NCI-H146 treated with DMSO at 0.1 percent for 48 hours (cell line): Measurements from ENCODE around the gene FLVCR2.
A peak's percentile ranks its signal among the peaks of the same experiment; 100 is the strongest.

Experiments used
- DNase-seq: peaks from one replicate; lab custom pipeline; 2025; ENCODE audit not compliant: unreplicated experiment; lab: John Stamatoyannopoulos, UW

FLVCR2 gene

DNA sequence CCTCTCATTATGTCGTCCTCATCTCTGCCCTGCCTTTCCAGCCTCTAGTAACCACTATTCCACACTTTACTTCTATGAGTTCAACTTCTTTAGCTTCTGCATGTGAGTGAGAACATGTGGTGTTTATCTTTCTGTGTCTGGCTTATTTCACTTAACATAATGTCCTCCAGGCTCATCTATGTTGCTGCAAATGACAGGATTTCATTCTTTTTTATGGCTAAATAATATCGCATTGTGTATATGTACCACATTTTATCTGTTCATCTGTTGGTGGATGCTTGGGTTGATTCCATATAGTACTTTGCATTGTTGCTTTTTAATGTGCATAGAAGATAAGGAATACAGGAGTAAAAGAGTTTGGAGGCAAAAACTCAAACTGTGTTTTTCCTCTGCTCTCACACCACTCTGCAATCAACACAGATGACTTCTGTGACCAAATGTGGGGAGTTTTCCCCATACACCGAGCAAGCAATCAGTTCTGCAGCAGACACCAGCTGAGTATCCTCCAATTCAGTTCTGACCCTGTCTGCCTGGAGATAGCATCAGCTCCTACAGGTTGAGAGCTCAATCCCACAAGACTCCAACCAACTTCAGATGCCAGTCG lies 24.6 kb upstream of the FLVCR2 start:
- no peak for DNase-seq

DNA sequence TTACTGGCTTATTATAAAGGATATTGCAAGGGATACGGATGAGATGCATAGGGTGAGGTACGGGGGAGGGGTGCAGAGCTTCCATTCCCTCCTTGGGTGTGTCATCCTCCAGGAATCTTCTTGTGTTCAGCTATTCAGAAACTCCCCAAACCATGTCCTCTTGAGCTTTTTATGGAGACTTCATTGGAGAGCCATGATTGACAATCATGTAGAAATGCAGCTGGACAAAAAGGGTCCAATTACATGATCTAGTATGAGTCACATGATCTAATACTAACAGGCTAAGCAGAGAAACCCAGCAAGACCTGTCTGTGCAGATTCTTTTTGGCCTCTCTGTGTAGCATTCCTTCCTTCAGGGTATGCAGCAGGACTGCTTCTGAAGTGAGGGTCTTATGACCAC lies 23.9 kb upstream of the FLVCR2 start:
- no peak for DNase-seq

- no peak for DNase-seq
Measured at GRCh38 chr14:75558440-75558839, 20.0 kb upstream of the FLVCR2 start.

DNA sequence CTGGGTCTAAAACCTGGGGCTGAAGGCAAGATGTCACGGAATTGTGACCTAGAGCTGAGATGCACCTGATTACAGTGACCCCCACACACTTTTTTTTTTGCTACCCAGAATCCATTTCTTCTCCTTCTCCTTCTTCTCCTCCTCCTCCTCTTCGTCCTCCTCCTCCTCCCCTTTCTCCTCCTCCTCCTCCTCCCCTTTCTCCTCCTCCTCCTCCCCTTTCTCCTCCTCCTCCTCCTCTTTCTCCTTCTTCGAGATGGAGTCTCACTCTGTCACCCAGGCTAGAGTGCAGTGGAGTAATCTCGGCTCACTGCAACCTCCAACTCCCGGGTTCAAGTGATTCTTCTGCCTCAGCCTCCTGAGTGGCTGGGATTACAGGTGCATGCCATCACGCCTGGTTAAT lies 19.4 kb upstream of the FLVCR2 start:
- no peak for DNase-seq

DNA sequence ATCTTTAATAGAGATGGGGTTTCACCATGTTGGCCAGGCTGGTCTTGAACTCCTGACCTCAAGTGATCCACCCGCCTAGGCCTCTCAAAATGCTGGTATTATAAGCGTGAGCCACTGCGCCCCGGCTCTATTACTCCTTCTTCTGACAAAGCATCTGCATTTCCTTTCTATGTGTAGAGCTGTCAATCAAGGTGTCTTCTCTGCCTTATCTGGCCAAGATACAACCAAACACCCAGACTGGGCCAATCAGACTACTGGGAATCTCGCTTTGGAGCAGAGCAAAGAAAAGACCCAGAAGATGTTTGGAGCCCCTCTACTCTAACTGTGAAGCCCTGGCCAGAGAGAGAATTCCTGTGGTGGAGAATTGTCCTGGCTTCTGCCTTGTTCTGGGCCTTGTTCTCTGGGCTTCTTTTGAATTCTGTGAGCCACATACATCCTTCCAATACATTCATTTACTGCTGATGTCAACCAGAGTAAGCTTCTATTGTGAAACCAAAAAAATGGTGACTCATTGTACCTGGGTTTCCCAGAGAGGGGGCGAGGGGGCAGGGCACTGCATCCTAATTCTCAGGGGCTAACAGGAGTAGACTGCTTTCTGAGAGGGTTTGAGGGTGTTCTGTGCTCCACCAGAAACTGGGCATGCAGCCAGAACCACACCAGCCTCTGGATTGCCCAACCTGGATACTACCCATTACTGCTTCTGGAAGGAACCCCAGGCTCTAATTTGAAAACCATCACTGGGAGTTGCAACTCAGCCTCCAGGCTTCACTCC lies 18.8 kb upstream of the FLVCR2 start:
- DNase-seq = no peak

- peak; percentile 3 for DNase-seq
Measured at GRCh38 chr14:75561013-75561432, 17.4 kb upstream of the FLVCR2 start.

DNA sequence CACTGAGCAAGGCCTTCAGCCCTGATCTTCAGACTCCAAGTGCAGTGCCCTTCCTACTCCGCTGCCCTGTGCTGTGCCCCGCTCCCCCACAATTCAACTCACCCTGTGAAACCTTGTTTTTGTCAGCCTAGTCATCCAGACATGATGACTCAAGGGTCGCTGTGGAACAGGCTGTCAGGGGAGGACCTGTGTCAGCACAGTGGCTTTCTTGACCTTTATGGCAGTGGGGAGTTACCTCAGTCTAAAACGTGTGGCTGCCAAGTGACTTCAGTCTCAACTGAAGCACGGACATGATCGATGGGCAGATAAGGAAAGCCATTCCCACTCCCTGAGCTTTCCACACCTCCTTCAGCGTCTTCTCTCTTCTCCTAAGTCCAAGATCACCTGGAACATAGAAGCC lies 16.3 kb upstream of the FLVCR2 start:
- DNase-seq = no peak

GRCh38 chr14:75562489-75562888 lies 15.9 kb upstream of the FLVCR2 start:
- DNase-seq = no peak

- DNase-seq = no peak
Measured at GRCh38 chr14:75563931-75564330, 14.5 kb upstream of the FLVCR2 start.

DNA sequence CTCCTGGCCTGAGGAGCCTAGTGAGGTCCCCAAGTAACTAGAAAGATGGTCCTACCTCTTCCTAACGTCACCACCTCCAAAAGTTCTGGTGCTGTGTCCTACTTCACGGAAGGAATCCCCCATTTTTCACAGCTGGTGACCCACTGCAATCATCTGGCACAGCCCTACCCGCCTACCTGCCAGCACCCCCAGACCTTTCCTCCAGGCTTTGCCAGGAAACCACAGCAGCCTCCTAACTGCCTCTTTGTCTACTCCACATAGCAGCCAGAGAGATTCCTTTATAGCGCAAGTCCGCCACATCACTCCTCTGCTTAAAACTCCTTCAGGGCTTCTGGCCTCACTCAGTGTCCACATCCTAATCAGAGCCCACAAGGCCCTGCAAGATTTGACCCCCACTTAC lies 13.4 kb upstream of the FLVCR2 start:
- DNase-seq = no peak

- no peak for DNase-seq
Measured at GRCh38 chr14:75566321-75566720, 12.1 kb upstream of the FLVCR2 start.

- no peak for DNase-seq
Measured at GRCh38 chr14:75566752-75567151, 11.7 kb upstream of the FLVCR2 start.

- DNase-seq = no peak
Measured at GRCh38 chr14:75568140-75568539, 10.3 kb upstream of the FLVCR2 start.

DNA sequence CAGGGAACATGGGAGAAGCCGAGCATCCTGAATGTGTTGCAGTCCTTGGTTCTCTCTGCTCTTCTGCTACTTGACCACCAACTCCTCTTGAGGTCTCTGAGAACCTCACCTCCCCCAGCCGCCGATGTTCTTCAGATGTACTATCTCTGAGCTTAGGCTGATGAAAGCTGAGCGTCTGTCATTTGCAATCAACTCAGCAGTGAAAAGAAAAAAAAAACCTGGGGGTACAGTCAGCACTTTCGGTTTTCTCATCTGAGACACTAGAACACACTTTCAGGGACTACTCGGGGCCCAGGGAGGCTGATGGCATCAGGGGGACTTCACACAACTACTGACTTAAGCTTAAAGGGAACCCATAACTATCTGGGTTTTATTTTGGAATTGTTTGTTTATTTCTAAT lies 9.6 kb upstream of the FLVCR2 start:
- no peak for DNase-seq

DNA sequence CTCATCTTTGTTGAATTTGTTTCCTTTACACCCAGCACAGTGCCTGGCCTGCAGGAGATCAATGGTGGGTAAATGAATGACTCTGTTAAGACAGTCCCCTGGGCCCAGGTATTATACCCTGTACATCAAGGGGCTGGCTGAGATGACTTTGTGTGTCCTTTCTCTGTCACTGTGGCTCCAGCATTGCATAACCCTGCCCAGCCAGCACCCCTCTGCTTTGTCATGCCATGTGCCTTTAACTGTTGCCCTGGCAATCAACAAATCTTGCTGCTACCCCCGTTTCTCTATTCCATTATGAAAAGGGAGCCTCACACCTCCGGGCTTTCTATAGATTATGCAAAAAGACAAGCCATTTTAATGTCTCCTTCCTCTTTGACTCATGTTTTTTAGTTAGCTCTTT lies 7.6 kb upstream of the FLVCR2 start:
- no peak for DNase-seq

GRCh38 chr14:75572104-75572503 lies 6.3 kb upstream of the FLVCR2 start:
- DNase-seq = no peak

GRCh38 chr14:75577090-75577489 lies 1.3 kb upstream of the FLVCR2 start:
- no peak for DNase-seq

DNA sequence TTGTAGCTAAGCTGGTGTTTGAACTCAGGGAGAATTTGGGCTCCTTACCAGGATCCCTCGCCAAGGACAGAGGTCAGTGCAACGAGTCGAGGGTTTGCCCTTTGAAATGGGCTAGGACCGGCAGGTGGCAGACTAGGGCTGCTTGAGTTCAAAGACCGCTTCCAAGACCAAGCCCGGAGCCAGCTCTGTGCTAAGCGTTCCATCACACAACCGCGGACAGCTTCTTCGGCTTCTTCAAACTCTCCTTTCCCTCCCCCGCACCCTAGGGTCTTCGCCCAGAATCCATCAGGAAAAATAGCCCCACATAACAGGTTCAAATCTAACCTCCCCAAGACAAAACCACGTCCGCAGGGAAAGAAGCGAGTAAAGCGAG lies 705 bp upstream of the FLVCR2 start:
- DNase-seq = peak; percentile 26

DNA sequence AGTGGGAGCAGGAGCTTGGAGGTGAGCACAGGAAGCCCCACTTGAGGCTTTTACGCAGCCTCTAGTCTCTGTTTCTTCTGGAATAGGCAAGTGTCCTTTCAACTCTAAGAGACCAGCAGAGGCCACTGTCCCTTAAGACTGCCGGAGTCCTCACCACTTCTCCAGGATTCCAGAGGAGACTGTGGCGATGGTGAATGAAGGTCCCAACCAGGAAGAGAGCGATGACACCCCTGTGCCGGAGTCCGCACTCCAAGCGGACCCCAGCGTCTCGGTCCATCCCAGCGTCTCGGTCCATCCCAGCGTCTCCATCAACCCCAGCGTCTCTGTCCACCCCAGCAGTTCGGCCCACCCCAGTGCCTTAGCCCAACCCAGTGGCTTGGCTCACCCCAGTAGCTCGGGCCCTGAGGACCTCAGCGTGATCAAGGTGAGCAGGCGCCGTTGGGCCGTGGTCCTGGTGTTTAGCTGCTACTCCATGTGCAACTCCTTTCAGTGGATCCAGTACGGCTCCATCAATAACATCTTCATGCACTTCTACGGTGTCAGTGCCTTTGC lies 442 bp downstream of the FLVCR2 start:
- no peak for DNase-seq

DNA sequence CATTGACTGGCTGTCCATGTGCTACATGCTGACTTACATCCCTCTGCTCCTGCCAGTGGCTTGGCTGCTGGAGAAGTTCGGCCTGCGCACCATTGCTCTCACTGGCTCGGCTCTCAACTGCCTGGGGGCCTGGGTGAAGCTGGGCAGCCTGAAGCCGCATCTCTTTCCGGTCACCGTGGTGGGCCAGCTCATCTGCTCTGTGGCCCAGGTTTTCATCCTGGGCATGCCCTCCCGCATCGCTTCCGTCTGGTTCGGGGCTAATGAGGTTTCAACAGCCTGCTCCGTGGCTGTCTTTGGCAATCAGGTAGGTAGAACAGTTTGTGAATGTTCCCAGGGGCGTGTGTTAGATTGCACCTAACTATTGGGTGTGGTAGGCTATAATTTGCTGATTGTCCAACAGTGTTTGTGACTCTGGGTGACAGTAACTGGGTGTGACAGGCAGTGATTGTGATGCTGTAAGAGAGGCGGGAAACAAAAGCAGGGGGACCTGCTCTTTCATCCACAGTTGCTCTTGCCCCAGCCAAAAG lies 981 bp downstream of the FLVCR2 start:
- no peak for DNase-seq

DNA sequence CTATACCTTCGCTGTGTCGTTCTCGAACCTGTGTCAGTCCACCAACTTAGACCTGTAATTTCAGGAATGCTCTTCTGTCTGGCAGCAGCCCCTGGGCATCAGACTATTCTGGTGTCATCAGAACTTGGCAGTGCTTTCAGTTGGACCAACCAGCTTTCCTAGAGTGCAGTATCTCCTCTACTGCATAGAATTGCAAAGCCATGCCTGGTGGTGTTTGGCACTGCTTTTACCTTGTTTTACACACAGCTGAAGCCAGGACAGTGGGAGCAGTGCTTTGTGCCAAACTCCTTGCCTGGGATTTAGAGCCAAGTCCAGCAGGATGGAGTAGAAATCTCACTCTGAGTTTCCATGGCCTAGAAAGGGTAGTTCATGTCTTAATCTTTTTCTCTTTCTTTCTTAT lies 1.5 kb downstream of the FLVCR2 start:
- no peak for DNase-seq

DNA sequence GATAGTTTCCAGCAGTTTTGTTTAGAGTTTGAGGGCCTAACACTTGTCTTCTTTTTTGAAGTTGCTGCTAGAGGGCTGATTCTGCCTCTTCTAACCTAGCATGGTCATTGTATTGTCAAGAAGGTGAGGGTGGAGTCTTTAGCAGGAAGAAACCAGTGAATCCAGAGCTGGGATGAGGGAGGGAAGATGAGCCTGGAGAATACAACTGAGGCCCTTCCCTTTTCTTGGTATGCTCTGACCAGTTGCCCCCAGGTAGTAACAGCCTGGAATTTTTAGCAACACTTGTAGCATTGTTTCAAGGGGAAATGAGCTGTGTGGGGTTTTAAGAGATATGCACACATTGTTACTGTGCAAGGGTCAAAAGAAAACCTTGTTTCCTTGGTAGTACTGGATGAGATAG lies 9.0 kb downstream of the FLVCR2 start:
- no peak for DNase-seq
